ENCODE results near the gene KLHL30. TPM values are rescaled to one million over a fixed set of nuclear protein-coding genes. Genes with fewer than 3 reads are reported as not detected.

KLHL30 gene
- total RNA-seq, 1 donor: under 0.01 TPM

- Histone ChIP-seq H3K27ac (ENCODE audit: low read depth, low read length) (no peak overlapping the region), H3K36me3 (ENCODE audit: insufficient read depth, low read length) (no peaks in the 10 kb centered on the region), H3K4me3 (ENCODE audit: insufficient read depth, low read length) (no peak overlapping the region), H3K4me2 (ENCODE audit: insufficient read depth, low read length) (no peak overlapping the region), H3K9me3 (ENCODE audit: low read depth, low read length) (no peaks in the 10 kb centered on the region), H4K20me1 (ENCODE audit: insufficient read depth, low read length) (no peaks in the 10 kb centered on the region), H3K79me2 (ENCODE audit: insufficient read depth, low read length) (no peaks in the 10 kb centered on the region), H3K27me3 (ENCODE audit: insufficient read depth, low read length) (no peaks in the 10 kb centered on the region), H3K4me1 (ENCODE audit: insufficient read depth, low read length) (peaks cover 11% of the 10 kb centered on the region), H2AFZ (ENCODE audit: low read length) (no peak overlapping the region)
- peak; percentile 42 for TF ChIP-seq CTCF (IDR thresholded peaks at IDR 0.05; ENCODE audit: extremely low read depth, low read depth, low read length)
- no peak for DNase-seq (ENCODE audit: insufficient read length, low spot score, missing footprints)
These were observed 950 bp downstream of the KLHL30 start for GRCh38 chr2:238139196-238140039.

- H3K4me1 ChIP-seq (ENCODE audit: insufficient read depth, low read length): peaks cover 11% of the 10 kb centered on the region
- DNase-seq (ENCODE audit: insufficient read length, low spot score, missing footprints): no peak
- H3K27ac ChIP-seq (ENCODE audit: low read depth, low read length): no peak overlapping the region
- no peak overlapping the region for H3K4me3 ChIP-seq (ENCODE audit: insufficient read depth, low read length)
- no peak overlapping the region for H2AFZ ChIP-seq (ENCODE audit: low read length)
- no peaks in the 10 kb centered on the region for H3K36me3 ChIP-seq (ENCODE audit: insufficient read depth, low read length)
- no peaks in the 10 kb centered on the region for H3K27me3 ChIP-seq (ENCODE audit: insufficient read depth, low read length)
- H4K20me1 ChIP-seq (ENCODE audit: insufficient read depth, low read length): no peaks in the 10 kb centered on the region
- TF ChIP-seq CTCF (IDR thresholded peaks at IDR 0.05; ENCODE audit: extremely low read depth, low read depth, low read length): no peak
- H3K79me2 ChIP-seq (ENCODE audit: insufficient read depth, low read length): no peaks in the 10 kb centered on the region
- H3K9me3 ChIP-seq (ENCODE audit: low read depth, low read length): no peaks in the 10 kb centered on the region
- H3K4me2 ChIP-seq (ENCODE audit: insufficient read depth, low read length): no peak overlapping the region
These were observed 1.6 kb downstream of the KLHL30 start for GRCh38 chr2:238140040-238140439.

- H3K4me1 ChIP-seq (ENCODE audit: insufficient read depth, low read length): peaks cover 11% of the 10 kb centered on the region
- no peaks in the 10 kb centered on the region for H3K9me3 ChIP-seq (ENCODE audit: low read depth, low read length)
- no peak overlapping the region for H3K4me2 ChIP-seq (ENCODE audit: insufficient read depth, low read length)
- no peak overlapping the region for H2AFZ ChIP-seq (ENCODE audit: low read length)
- no peak for DNase-seq (ENCODE audit: insufficient read length, low spot score, missing footprints)
- no peak overlapping the region for H3K4me3 ChIP-seq (ENCODE audit: insufficient read depth, low read length)
- H4K20me1 ChIP-seq (ENCODE audit: insufficient read depth, low read length): no peaks in the 10 kb centered on the region
- no peaks in the 10 kb centered on the region for H3K27me3 ChIP-seq (ENCODE audit: insufficient read depth, low read length)
- H3K27ac ChIP-seq (ENCODE audit: low read depth, low read length): no peak overlapping the region
- no peak for TF ChIP-seq CTCF (IDR thresholded peaks at IDR 0.05; ENCODE audit: extremely low read depth, low read depth, low read length)
- no peaks in the 10 kb centered on the region for H3K36me3 ChIP-seq (ENCODE audit: insufficient read depth, low read length)
- no peaks in the 10 kb centered on the region for H3K79me2 ChIP-seq (ENCODE audit: insufficient read depth, low read length)
These were observed 2.5 kb downstream of the KLHL30 start for GRCh38 chr2:238140721-238141540.
